Measurements from ENCODE around the gene ANKS1A. TPM values are rescaled to one million over a fixed set of nuclear protein-coding genes. Genes with fewer than 3 reads are reported as not detected.

The ANKS1A gene
- total RNA-seq, 4 donors from 2014 or later: 25.7 to 49.7 (median 28.1) TPM

GRCh38 chr6:35069262-35069661 is 180.2 kb downstream of the ANKS1A start:
- ATAC-seq (ENCODE audit: low FRiP score) (no peak), DNase-seq (ENCODE audit: low spot score) (no peak)
- TF ChIP-seq, protein P1, sequence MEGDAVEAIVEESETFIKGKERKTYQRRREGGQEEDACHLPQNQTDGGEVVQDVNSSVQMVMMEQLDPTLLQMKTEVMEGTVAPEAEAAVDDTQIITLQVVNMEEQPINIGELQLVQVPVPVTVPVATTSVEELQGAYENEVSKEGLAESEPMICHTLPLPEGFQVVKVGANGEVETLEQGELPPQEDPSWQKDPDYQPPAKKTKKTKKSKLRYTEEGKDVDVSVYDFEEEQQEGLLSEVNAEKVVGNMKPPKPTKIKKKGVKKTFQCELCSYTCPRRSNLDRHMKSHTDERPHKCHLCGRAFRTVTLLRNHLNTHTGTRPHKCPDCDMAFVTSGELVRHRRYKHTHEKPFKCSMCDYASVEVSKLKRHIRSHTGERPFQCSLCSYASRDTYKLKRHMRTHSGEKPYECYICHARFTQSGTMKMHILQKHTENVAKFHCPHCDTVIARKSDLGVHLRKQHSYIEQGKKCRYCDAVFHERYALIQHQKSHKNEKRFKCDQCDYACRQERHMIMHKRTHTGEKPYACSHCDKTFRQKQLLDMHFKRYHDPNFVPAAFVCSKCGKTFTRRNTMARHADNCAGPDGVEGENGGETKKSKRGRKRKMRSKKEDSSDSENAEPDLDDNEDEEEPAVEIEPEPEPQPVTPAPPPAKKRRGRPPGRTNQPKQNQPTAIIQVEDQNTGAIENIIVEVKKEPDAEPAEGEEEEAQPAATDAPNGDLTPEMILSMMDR (IDR thresholded peaks at IDR 0.05): no peak

DNA sequence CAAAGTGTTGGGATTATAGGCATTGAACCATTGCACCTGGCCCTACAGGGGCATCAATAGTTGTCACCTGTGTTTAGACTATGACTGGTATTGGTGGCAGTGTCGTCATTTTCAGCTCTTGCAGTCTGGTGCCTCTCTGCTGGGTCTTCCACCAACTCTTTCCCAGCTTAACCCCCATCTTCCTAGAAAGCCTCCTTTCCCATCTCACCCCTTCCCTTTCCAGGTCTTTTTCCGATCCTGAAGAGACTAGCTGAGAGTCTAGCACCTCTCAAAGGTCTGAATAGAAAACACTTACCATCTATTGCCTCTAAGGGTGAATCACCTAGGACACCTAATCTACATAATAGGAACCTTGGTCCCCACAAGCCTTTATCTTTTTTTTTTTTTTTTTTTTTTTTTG is 181.1 kb downstream of the ANKS1A start:
- TF ChIP-seq, protein P1 (IDR thresholded peaks at IDR 0.05): no peak
- ATAC-seq (ENCODE audit: low FRiP score) (no peak), DNase-seq (ENCODE audit: low spot score) (no peak)

DNA sequence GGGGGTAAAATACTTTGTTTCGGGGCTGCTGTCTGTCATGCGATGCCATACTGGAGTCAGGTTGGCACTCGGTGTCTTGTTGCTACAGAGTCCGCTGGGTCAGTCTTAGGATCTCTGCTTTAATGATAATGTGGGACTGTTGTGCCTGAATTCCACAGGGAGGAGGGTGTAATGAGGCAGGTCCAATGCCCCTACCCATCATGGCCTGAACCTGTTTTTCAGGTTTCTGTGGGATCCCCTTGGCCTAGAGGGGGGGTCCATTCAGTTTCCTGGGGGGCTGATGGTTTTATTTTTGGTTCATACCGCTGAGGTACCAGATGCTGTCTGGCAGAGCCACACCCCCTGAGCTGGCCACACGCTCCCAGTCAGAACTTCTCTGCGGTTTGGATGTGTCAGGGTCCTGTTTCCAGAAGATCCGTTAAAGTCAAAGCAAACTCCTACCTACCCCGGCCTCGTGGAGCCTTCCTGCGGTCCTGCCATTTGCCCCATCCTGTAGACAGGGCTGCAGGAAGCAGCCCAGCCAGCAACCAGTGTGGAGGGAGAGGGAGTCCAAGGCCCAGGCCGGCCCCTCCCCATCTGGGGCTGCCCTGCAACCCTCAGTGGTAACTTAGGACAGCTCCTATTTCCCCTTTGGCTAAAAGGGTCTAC is 182.4 kb downstream of the ANKS1A start:
- ATAC-seq (ENCODE audit: low FRiP score) (no peak), DNase-seq (ENCODE audit: low spot score) (no peak)
- TF ChIP-seq, protein P1 (IDR thresholded peaks at IDR 0.05): no peak

DNA sequence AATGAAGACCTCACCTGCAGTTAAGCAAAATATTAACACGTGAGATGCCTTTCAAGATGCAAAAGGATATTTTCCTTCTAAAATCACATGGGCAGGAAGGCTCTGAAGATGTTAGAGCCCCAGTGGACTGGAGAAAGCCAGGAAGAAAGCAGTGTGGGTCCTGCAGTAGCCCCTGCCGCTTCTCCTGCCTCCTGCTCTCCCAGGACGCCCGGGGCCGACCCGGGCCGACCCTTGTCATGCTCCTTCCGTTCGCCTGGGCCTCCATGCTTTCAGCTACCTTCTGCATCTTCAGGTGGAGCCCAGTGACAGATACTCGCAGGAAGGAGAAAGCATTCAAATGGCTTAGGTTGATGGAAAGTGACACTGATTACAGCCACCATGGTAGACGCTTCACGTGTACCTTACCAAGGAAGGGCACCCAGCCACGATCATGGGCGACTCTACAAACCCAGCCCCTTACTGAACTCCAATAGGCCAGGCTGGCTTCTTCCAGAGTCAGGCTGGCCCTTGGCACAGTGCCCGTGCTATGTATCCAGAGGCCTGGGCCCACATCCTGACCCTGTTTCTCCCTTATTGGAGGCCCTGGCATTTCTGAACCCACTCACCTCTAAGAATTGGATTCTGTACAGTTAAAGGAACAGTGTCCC is 183.1 kb downstream of the ANKS1A start:
- ATAC-seq (ENCODE audit: low FRiP score) (no peak), DNase-seq (ENCODE audit: low spot score) (no peak)
- TF ChIP-seq, protein P1 (IDR thresholded peaks at IDR 0.05): no peak

- DNase-seq (ENCODE audit: low spot score): no peak
- TF ChIP-seq, protein P1 (IDR thresholded peaks at IDR 0.05): no peak
- no peak for ATAC-seq (ENCODE audit: low FRiP score)
These were observed 183.6 kb downstream of the ANKS1A start for GRCh38 chr6:35072698-35073055.

DNA sequence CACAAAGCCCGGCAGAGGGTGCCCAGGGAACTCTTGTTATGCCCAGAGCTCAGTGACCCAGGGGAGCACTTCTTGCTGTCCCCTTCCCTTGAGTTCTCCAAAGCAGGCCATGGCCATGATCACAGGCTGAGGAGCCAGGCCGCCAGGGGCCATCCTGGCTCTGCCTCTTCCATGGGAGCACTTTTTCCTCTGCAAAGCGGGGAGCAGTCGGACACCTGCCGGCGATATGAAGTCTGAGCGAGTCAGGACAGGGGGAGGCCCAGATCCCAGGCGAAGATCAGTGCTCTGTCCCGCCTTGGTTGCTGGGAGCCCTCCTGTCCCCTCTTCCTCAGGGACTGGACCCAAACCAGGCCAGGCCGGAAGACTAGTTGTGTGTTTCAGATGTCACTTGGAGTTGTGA is 184.2 kb downstream of the ANKS1A start:
- ATAC-seq (ENCODE audit: low FRiP score): no peak
- no peak for DNase-seq (ENCODE audit: low spot score)
- TF ChIP-seq, protein P1 (IDR thresholded peaks at IDR 0.05): no peak
